ENCODE data around the gene HOXD3. TPM values are rescaled to one million over a fixed set of nuclear protein-coding genes. Genes with fewer than 3 reads are reported as not detected.

The HOXD3 gene
- total and polyA plus RNA-seq, 4 donors: not detected

DNA sequence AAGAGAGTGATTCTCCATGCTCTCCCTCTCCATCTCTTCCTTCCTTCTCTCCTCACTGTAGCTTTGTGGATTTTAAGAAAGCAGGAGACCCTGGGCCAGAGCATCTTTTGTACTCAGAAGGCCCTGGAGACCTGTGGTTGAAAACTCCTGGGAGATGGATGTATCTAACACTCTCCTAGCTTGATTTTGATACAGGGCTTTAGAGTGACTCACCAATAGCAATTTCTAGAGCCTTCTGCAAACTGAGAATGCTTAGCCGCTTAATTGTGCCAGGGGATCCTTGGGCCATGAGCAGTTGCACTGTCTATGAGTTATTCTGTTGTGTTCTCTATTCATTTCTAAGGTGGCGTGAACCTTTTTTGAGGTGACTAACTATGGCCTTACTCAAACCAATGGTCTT lies 49.0 kb downstream of the HOXD3 start:
- no peaks in the 10 kb centered on the region for H3K27me3 ChIP-seq (ENCODE audit: control insufficient read depth in 4 of 4, insufficient read depth in 4 of 4, low read length in 3 of 4)
- no peak overlapping the region for H3K9ac ChIP-seq (ENCODE audit: low read depth in 1 of 2, low read length in 2 of 2)
- WGBS: 93% methylated on average over 2 of the region's 2 CpGs
- no peak for DNase-seq (ENCODE audit: low spot score)
- H3K27ac ChIP-seq (ENCODE audit: low read depth in 1 of 2, low read length in 2 of 2): no peak overlapping the region
- H3K4me1 ChIP-seq (ENCODE audit: control insufficient read depth in 4 of 4, insufficient read depth in 4 of 4, low read length in 3 of 4): no peaks in the 10 kb centered on the region
- peaks cover 0 to 2% (median 0%) of the 10 kb centered on the region in 4 donors for H3K9me3 ChIP-seq (ENCODE audit: control insufficient read depth in 4 of 4, low read length in 3 of 4)
- H3K4me3 ChIP-seq (ENCODE audit: low read depth in 1 of 3, low read length in 3 of 3): no peak overlapping the region
- no peaks in the 10 kb centered on the region for H3K36me3 ChIP-seq (ENCODE audit: control insufficient read depth in 4 of 4, insufficient read depth in 3 of 4, low read depth in 1 of 4, low read length in 3 of 4)
- TF ChIP-seq, protein P1, sequence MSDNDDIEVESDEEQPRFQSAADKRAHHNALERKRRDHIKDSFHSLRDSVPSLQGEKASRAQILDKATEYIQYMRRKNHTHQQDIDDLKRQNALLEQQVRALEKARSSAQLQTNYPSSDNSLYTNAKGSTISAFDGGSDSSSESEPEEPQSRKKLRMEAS (IDR thresholded peaks at IDR 0.05): no peak
- TF ChIP-seq RXRA (IDR thresholded peaks at IDR 0.05): no peak
- TF ChIP-seq, protein P2, sequence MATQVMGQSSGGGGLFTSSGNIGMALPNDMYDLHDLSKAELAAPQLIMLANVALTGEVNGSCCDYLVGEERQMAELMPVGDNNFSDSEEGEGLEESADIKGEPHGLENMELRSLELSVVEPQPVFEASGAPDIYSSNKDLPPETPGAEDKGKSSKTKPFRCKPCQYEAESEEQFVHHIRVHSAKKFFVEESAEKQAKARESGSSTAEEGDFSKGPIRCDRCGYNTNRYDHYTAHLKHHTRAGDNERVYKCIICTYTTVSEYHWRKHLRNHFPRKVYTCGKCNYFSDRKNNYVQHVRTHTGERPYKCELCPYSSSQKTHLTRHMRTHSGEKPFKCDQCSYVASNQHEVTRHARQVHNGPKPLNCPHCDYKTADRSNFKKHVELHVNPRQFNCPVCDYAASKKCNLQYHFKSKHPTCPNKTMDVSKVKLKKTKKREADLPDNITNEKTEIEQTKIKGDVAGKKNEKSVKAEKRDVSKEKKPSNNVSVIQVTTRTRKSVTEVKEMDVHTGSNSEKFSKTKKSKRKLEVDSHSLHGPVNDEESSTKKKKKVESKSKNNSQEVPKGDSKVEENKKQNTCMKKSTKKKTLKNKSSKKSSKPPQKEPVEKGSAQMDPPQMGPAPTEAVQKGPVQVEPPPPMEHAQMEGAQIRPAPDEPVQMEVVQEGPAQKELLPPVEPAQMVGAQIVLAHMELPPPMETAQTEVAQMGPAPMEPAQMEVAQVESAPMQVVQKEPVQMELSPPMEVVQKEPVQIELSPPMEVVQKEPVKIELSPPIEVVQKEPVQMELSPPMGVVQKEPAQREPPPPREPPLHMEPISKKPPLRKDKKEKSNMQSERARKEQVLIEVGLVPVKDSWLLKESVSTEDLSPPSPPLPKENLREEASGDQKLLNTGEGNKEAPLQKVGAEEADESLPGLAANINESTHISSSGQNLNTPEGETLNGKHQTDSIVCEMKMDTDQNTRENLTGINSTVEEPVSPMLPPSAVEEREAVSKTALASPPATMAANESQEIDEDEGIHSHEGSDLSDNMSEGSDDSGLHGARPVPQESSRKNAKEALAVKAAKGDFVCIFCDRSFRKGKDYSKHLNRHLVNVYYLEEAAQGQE (IDR thresholded peaks at IDR 0.05): no peak
- no peak for TF ChIP-seq RAD21 (IDR thresholded peaks at IDR 0.05)
- no peak for TF ChIP-seq TAF1 (conservative IDR thresholded peaks at IDR 0.05)
- TF ChIP-seq FOXA1 (IDR thresholded peaks at IDR 0.05): no peak
- TF ChIP-seq FOXA2 (IDR thresholded peaks at IDR 0.05): no peak
- no peak for TF ChIP-seq SP1 (IDR thresholded peaks at IDR 0.05)
- no peak for TF ChIP-seq HNF4G (IDR thresholded peaks at IDR 0.05)
- TF ChIP-seq, protein P3, sequence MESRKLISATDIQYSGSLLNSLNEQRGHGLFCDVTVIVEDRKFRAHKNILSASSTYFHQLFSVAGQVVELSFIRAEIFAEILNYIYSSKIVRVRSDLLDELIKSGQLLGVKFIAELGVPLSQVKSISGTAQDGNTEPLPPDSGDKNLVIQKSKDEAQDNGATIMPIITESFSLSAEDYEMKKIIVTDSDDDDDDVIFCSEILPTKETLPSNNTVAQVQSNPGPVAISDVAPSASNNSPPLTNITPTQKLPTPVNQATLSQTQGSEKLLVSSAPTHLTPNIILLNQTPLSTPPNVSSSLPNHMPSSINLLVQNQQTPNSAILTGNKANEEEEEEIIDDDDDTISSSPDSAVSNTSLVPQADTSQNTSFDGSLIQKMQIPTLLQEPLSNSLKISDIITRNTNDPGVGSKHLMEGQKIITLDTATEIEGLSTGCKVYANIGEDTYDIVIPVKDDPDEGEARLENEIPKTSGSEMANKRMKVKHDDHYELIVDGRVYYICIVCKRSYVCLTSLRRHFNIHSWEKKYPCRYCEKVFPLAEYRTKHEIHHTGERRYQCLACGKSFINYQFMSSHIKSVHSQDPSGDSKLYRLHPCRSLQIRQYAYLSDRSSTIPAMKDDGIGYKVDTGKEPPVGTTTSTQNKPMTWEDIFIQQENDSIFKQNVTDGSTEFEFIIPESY (IDR thresholded peaks at IDR 0.05): no peak
- TF ChIP-seq CTCF (IDR thresholded peaks at IDR 0.05; ENCODE audit: low read depth, low read length, missing input control): no peak
- TF ChIP-seq JUND (IDR thresholded peaks at IDR 0.05): no peak

- no peak overlapping the region for H3K4me3 ChIP-seq (ENCODE audit: low read depth in 1 of 3, low read length in 3 of 3)
- no peak overlapping the region for H3K9ac ChIP-seq (ENCODE audit: low read depth in 1 of 2, low read length in 2 of 2)
- peaks cover 0 to 2% (median 0%) of the 10 kb centered on the region in 4 donors for H3K9me3 ChIP-seq (ENCODE audit: control insufficient read depth in 4 of 4, low read length in 3 of 4)
- no peak overlapping the region for H3K27ac ChIP-seq (ENCODE audit: low read depth in 1 of 2, low read length in 2 of 2)
- no peaks in the 10 kb centered on the region for H3K27me3 ChIP-seq (ENCODE audit: control insufficient read depth in 4 of 4, insufficient read depth in 4 of 4, low read length in 3 of 4)
- no peak for DNase-seq (ENCODE audit: low spot score)
- no peaks in the 10 kb centered on the region for H3K4me1 ChIP-seq (ENCODE audit: control insufficient read depth in 4 of 4, insufficient read depth in 4 of 4, low read length in 3 of 4)
- no peaks in the 10 kb centered on the region for H3K36me3 ChIP-seq (ENCODE audit: control insufficient read depth in 4 of 4, insufficient read depth in 3 of 4, low read depth in 1 of 4, low read length in 3 of 4)
- 71% methylated on average over 2 of the region's 2 CpGs for WGBS
- no peak for TF ChIP-seq EGR1 (IDR thresholded peaks at IDR 0.05; ENCODE audit: low read depth in 2 of 2)
- TF ChIP-seq FOXA1 (IDR thresholded peaks at IDR 0.05): no peak
- TF ChIP-seq HNF4G (IDR thresholded peaks at IDR 0.05): no peak
- TF ChIP-seq, protein P1 (IDR thresholded peaks at IDR 0.05): no peak
- no peak for TF ChIP-seq RXRA (IDR thresholded peaks at IDR 0.05)
- TF ChIP-seq SP1 (IDR thresholded peaks at IDR 0.05): no peak
- no peak for TF ChIP-seq GABPA (IDR thresholded peaks at IDR 0.05 in 1 of 2, conservative IDR thresholded peaks at IDR 0.05 in 1 of 2)
- TF ChIP-seq, protein P4, sequence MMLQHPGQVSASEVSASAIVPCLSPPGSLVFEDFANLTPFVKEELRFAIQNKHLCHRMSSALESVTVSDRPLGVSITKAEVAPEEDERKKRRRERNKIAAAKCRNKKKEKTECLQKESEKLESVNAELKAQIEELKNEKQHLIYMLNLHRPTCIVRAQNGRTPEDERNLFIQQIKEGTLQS (IDR thresholded peaks at IDR 0.05): no peak
- TF ChIP-seq CTCF (IDR thresholded peaks at IDR 0.05; ENCODE audit: low read depth, low read length, missing input control): no peak
- TF ChIP-seq, protein P2 (IDR thresholded peaks at IDR 0.05): no peak
- no peak for TF ChIP-seq HNF4A (conservative IDR thresholded peaks at IDR 0.05)
Measured at GRCh38 chr2:176206682-176207081, 49.6 kb downstream of the HOXD3 start.

All from liver (tissue), 9 donors.